HepG2 (cell line): ENCODE measurements around the gene ACTN1. TPM values are rescaled to one million over a fixed set of nuclear protein-coding genes. Genes with fewer than 3 reads are reported as not detected.

Experiments
- ATAC-seq: fragments of 200-7000 bp; cut with Tn5 transposase; 3 replicates; pipeline ENCODE4 v1.9.1; 2020; ENCODE audit warnings: mild to moderate bottlenecking, moderate library complexity
- BruUV-seq: library from RNA; stranded (reverse); fragments of 400-500 nt; replicated peaks from 2 replicates; lab custom pipeline; 2021; lab: Mats Ljungman, UMichigan
- CTCF ChIA-PET: fragments of 300-600 bp; formaldehyde crosslinking; extraction: SDS; loops from one replicate; lab custom pipeline; 2021; ENCODE audit warnings: low total read pairs, inconsistent platforms, low intra/inter-chr PET ratio; lab: Yijun Ruan, JAX
- POLR2A ChIA-PET: fragments of 350-600 bp; sonication (Branson Sonifier 250); formaldehyde crosslinking; loops from one replicate; lab custom pipeline; 2020; ENCODE audit warnings: antibody characterized with exemption, inconsistent platforms; lab: Yijun Ruan, JAX
- DNase-seq: peaks from one replicate; pipeline ENCODE4 v3.0.0-alpha.2; 2015; ENCODE audit warnings: low spot score
- FAIRE-seq: peaks from 3 replicates; lab custom pipeline; 2011; peaks lifted over from hg19 to GRCh38; lab: Jason Lieb, UNC
- H2AFZ ChIP-seq: one replicate; pipeline ENCODE4 v1.6.1; 2011; ENCODE audit warnings: low read length, inconsistent platforms
- H3K27ac ChIP-seq: fragments of 300-600 bp; 3 replicates; pipeline ENCODE4 v1.8.0; 2011; ENCODE audit warnings: mixed run types, mild to moderate bottlenecking, mixed read lengths, low read length, inconsistent platforms; ENCODE audit not compliant: insufficient read depth; ENCODE audit errors: extremely low read length
- H3K27me3 ChIP-seq, 2 experiments: fragments of 200-600 bp in 1 of 2; 2 replicates in 1 of 2; 3 replicates in 1 of 2; pipeline versions ENCODE4 v1.6.0 to v1.8.0; 2011; ENCODE audit warnings: low read length in 2 of 2, mild to moderate bottlenecking in 2 of 2, moderate library complexity in 2 of 2, inconsistent platforms in 1 of 2; ENCODE audit not compliant: insufficient read depth in 2 of 2, control insufficient read depth in 1 of 2
- H3K36me3 ChIP-seq, 2 experiments: fragments of 200-600 bp in 1 of 2; replicated peaks in 1 of 2; 2 replicates in 1 of 2; 3 replicates in 1 of 2; pipeline versions ENCODE4 v1.5.1 to v1.8.0; 2011; ENCODE audit warnings: low read length in 2 of 2, inconsistent platforms in 1 of 2; ENCODE audit not compliant: insufficient read depth in 2 of 2, control insufficient read depth in 1 of 2
- H3K4me1 ChIP-seq: 2 replicates; pipeline ENCODE4 v1.5.1; 2012; ENCODE audit warnings: low read length, inconsistent platforms; ENCODE audit not compliant: insufficient read depth
- H3K4me2 ChIP-seq: 2 replicates; pipeline ENCODE4 v1.6.0; 2011; ENCODE audit warnings: low read depth, low read length, inconsistent platforms
- H3K4me3 ChIP-seq, 3 experiments: fragments of 200-600 bp in 1 of 3; sonication (generic), shearing (Covaris generic) in 1 of 3; replicated peaks in 1 of 3; 2 replicates each; pipeline ENCODE4 v1.5.1; 2011 to 2016; ENCODE audit warnings: low read length in 3 of 3, inconsistent platforms in 2 of 3, low read depth in 2 of 3, mild to moderate bottlenecking in 2 of 3, control low read depth in 1 of 3, mixed read lengths in 1 of 3; ENCODE audit not compliant: insufficient read depth in 1 of 3
- H3K79me2 ChIP-seq: one replicate; pipeline ENCODE4 v1.6.1; 2011; ENCODE audit warnings: low read length, inconsistent platforms; ENCODE audit not compliant: insufficient read depth
- H3K9ac ChIP-seq: 2 replicates; pipeline ENCODE4 v1.6.0; 2011; ENCODE audit warnings: mild to moderate bottlenecking, low read depth, low read length, inconsistent platforms; ENCODE audit not compliant: insufficient read depth
- H3K9me3 ChIP-seq: 2 replicates; pipeline ENCODE4 v1.5.1; 2012; ENCODE audit warnings: mild to moderate bottlenecking, low read length
- H4K20me1 ChIP-seq: 2 replicates; pipeline ENCODE4 v1.6.0; 2011; ENCODE audit warnings: inconsistent platforms, mild to moderate bottlenecking, low read length, moderate library complexity; ENCODE audit not compliant: insufficient read depth
- AKNA ChIP-seq: sonication (generic); formaldehyde crosslinking; IDR thresholded peaks from 2 replicates; pipeline ENCODE4 v1.4.0; 2020; ENCODE audit warnings: missing genetic modification reagents, borderline replicate concordance
- HNF1B ChIP-seq: sonication (generic); formaldehyde crosslinking; IDR thresholded peaks from 2 replicates; pipeline ENCODE4 v1.5.1; 2020; ENCODE audit warnings: mild to moderate bottlenecking, moderate library complexity, missing genetic modification reagents
- HOMEZ ChIP-seq: IDR thresholded peaks from 2 replicates; pipeline ENCODE4 v1.6.1; 2016; ENCODE audit warnings: low read depth
- NFE2 ChIP-seq: sonication (generic); formaldehyde crosslinking; IDR thresholded peaks from 2 replicates; pipeline ENCODE4 v1.4.0; 2020; ENCODE audit warnings: missing genetic modification reagents
- NR2F1 ChIP-seq, 2 experiments: fragments of 450-650 bp in 1 of 2; formaldehyde crosslinking in 1 of 2; IDR thresholded peaks; 2 replicates each; pipeline versions ENCODE4 v1.5.0 to v1.6.1; 2016 to 2020; ENCODE audit warnings: mild to moderate bottlenecking in 1 of 2, missing compliant biosample characterization in 1 of 2, missing genetic modification reagents in 1 of 2, moderate library complexity in 1 of 2
- RFX3 ChIP-seq: IDR thresholded peaks from 2 replicates; pipeline ENCODE4 v1.6.1; 2016; ENCODE audit warnings: missing biosample characterization, missing genetic modification reagents
- TMF1 ChIP-seq: sonication (generic); formaldehyde crosslinking; IDR thresholded peaks from 2 replicates; pipeline ENCODE4 v1.8.1; 2022; ENCODE audit warnings: low read depth, missing genetic modification reagents
- ZGPAT ChIP-seq: IDR thresholded peaks from 2 replicates; pipeline ENCODE4 v1.6.1; 2016; ENCODE audit warnings: mild to moderate bottlenecking
- ZNF256 ChIP-seq: sonication (generic); formaldehyde crosslinking; conservative IDR thresholded peaks from 2 replicates; pipeline ENCODE4 v1.4.0; 2020; ENCODE audit warnings: missing genetic modification reagents
- WGBS: methylation state at CpG from one replicate; pipeline ENCODE4 v1.1.6; 2017; ENCODE audit warnings: low lambda C conversion rate; 5-methylcytosine and 5-hydroxymethylcytosine counted together
- in situ Hi-C: cut with HindIII; loops from 2 replicates; pipeline ENCODE4 v1.10.0; 2017; ENCODE audit warnings: low pct_unique_long_range_greater_than_20kb; ENCODE audit not compliant: extremely low pct_ligation_motif_present
- intact Hi-C: fragments of 100-400 bp; cut with micrococcal nuclease; formaldehyde crosslinking; loops from one replicate; pipeline ENCODE4 v1.10.0; 2022; ENCODE audit not compliant: unreplicated experiment
- polyA plus RNA-seq, 8 experiments: library from polyadenylated mRNA; depleted of rRNA in 3 of 8; stranded (reverse) in 7 of 8; unstranded in 1 of 8; fragments of >200 nt; fragmentation: Illumina TruSeq in 4 of 8; extraction: Trizol in 4 of 8; gene quantifications; 2 replicates each; pipeline versions ENCODE4 v1.2.1 to v1.2.3, GENCODE V29; 2011 to 2016; ENCODE audit warnings: low read depth in 4 of 8, missing spikeins in 1 of 8, mixed read lengths in 1 of 8; ENCODE audit not compliant: insufficient read depth in 1 of 8
- total RNA-seq, 5 experiments: library from RNA; depleted of rRNA; stranded (reverse); fragments of >200 nt; fragmentation: Illumina TruSeq; extraction: Trizol; gene quantifications; 2 replicates each; pipeline ENCODE4 v1.2.3, GENCODE V29; 2016; ENCODE audit warnings: low read depth in 1 of 5

The ACTN1 gene
- total and polyA plus RNA-seq, 2 of the 13 experiments (the other 11 are each of a cell fraction or from before 2014, with no cell fraction given) = 58.6 to 162 TPM

GRCh38 chr14:69001375-69001774, 22.3 kb upstream of the ACTN1 start:
- BruUV-seq = no TSS peak
- in situ Hi-C loops = no loop called here
- FAIRE-seq (no peak), ATAC-seq (no peak), DNase-seq (no peak)
- no peaks in the 10 kb centered on the region for H3K9me3 ChIP-seq
- no peak overlapping the region for H3K4me3 ChIP-seq
- no peaks in the 10 kb centered on the region for H3K36me3 ChIP-seq
- intact Hi-C loops = no loop called here
- 86% methylated on average over 2 of the region's 2 CpGs for WGBS
- H3K27me3 ChIP-seq = peaks cover 0 to 26% of the 10 kb centered on the region in 2 experiments; a peak in 3 of 5 replicates
- no peak overlapping the region for H3K27ac ChIP-seq
- no peak overlapping the region for H3K9ac ChIP-seq
- no peak for TF ChIP-seq NFE2 (CRISPR knock-in tag)
- TF ChIP-seq HOMEZ (CRISPR knock-in tag) = no peak
- no peak for TF ChIP-seq HNF1B (CRISPR knock-in tag)
- no peak for TF ChIP-seq AKNA (CRISPR knock-in tag)
- TF ChIP-seq NR2F1 (CRISPR knock-in tag; IDR thresholded peaks at IDR 0.05) = no peak
- no peak for TF ChIP-seq ZNF256
- TF ChIP-seq TMF1 (CRISPR knock-in tag) = no peak
- TF ChIP-seq RFX3 (CRISPR knock-in tag) = no peak
- TF ChIP-seq ZGPAT = no peak
- H3K79me2 ChIP-seq = no peaks in the 10 kb centered on the region
- no peak overlapping the region for H3K4me2 ChIP-seq
- CTCF ChIA-PET = interaction anchor here (1.1 to 1.8 kb wide), 2 partner anchors 88 to 90 kb away, joined by 4 to 17 read pairs; no protein-coding TSS in a partner anchor
- no peak overlapping the region for H2AFZ ChIP-seq
- POLR2A ChIA-PET = no interaction called here
- peaks cover 21% of the 10 kb centered on the region for H3K4me1 ChIP-seq
- H4K20me1 ChIP-seq = no peaks in the 10 kb centered on the region
